GM19438 (cell line): ENCODE data around the gene TLDC2.

Experiments used
- ATAC-seq: cut with Tn5 transposase; IDR thresholded peaks from one replicate; pipeline ENCODE4 v1.9.1; 2021; ENCODE audit warnings: low read depth; ENCODE audit not compliant: unreplicated experiment

The TLDC2 gene

DNA sequence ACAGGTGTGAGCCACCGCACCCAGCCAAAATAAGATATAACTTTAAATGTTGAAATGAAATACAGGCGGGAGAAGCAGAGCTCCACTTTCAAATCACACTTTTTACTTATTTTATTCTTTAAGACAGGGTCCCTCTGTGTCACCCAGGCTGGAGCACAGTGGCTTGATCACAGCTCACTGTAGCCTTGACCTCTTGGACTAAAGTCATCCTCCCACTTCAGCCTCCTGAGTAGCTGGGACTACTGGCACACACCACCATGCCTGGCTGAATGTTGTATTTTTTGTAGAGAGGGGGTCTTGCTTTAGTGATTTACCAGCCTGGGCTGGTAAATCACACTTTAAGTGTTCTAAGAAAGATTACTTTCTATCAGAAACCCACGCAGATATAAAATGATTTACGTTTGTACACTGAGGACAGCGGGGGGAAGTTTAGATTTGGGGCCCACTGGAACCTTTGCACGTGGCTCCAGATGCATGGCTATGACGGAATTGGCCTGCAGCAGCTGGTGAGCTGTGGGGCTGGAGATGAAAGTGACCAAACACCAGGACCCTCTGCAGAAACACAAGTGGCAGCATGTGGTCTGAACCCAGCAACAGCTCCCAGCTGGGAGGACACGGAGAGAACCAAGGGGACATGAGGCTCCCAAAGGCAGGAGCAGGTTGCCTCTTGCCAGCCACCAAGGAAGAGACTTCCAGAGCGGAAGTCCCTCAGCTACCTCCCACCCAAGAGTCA is 26.4 kb upstream of the TLDC2 start:
- no peak for ATAC-seq

DNA sequence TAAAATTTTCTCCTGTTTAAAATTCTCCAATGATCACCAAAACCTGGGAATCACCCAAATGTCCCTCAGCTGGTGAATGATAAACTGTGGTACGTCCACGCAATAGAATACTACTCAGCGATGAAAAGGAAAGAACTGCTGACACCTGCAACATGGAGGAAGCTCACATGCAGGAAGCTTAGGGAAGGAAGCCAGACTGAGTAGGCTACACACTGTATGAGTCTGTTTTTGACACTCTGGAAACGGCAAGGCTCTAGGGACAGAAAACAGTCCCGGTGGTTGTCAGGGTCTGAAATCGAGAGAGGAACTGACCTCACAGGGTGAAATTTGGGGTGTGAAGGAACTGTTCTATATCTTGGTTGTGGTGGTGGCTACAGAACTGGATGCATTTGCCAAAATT is 25.2 kb upstream of the TLDC2 start:
- ATAC-seq: no peak

DNA sequence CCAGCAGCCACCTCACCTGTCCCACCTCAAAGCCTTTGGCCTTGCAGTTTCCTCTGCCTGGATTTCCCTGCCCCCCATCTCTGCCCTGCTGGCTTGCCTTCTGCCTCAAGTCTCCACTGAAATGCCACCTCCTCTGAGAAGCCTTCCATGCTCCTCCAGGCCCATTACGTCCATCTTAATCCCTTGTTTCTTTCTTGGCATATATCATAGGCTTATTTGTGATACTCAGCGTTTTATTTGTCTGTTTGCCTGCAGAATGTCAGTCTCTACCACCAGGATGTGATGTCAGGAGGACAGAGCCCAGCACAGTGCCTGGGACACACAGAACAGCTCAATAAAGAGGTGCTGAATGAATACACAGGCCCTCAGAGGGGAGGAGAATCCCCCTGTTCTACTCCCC is 24.4 kb upstream of the TLDC2 start:
- no peak for ATAC-seq

DNA sequence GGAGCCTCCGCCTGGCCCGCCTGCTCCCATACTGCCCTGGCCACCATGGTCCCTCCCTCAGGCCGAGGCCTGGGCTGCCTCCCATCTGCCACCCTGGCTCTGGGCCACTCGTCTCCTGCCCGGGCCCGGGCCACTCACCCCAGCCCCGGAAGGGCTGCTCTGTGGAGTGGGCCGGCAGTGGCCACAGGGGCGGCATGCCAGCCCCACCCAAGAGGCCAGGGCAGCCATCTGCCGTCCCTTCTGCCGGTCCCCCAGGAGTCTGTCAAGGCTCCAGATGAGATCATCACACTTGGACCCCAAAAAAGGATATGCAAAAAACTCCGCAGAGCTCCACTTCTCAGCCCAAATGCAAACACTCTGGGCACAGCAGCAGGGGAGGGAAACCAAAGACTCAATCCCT is 23.8 kb upstream of the TLDC2 start:
- ATAC-seq: no peak

DNA sequence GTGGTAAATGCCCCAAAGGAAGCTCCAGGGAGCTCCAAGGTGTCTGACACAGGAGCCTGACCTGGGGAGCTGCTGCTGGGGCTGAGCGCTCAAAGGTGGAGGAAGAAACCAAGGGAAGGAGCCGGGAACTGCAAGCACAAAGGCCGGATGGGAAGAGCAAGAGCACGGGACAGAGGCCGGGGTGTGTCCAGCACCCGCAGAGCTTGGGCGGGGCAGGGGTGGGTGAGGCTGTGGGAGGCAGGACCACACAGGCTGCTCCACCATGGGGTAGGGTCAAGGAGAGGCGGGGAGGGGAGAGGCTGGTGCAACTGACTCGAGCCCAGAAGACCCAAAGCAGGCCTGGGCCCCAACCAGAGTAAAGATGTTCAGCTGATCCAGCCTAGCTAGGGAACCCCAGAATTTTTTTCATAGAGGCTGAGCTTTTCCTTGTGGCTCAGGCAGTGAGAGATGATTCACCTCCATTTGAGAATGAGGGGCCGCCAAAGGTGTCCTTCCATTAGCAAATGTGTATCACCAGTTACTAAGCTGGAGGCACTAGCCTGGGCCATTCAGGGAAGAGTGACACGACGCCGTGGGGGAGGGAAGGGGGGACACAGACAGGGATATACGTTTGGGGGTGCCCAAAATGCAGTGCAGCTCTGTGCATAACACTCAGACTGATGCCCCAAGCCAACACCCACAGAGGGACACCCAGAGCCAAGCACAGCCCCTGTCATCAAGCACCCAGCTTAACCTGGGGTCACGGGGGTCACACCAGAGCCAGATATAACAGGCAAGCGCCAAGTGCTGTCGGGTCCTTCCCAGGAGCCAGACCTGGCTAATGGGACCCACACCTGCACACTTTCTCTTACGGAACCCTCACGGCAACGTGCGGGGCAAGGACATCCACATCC is 21.3 kb upstream of the TLDC2 start:
- ATAC-seq: no peak

DNA sequence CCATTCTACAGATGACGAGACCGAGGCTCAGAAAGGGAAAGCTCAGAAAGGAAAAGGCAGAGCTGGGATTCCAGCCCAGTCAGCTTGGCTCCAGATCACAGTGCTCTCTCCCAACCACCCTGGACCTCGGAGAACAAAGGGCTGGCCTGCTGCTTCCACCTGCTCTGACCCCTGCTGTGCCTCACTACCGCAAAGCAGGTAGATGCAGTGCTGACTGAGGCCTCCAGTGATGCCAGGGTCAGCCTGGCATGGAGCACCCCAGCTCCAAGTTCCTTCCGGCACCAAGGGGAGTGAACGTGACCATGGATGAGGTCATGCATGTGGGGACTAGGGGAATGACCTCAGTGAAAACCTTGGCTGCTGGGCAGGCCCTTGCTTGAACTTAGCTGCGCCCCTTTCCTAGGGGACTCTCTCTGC is 20.7 kb upstream of the TLDC2 start:
- ATAC-seq: no peak

DNA sequence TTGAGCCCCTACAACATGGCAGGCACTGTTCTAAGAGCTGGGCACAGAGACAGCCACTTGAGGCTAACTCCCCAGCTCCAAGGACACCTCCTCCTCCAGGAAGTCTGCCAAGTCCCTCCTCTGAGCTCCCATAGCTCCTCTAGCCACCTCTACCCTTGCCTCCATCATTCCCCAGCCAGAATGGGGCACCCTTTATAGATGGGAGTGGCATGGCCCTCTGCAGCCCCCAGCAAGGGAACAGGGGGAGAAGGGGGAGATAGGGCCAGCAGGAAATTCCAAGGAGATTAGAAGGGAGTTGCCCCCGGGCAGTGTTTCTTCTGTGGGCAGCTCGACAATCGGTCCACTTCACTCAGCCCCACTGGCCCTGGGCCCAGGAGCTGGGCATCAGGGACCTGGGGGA is 19.7 kb upstream of the TLDC2 start:
- no peak for ATAC-seq

DNA sequence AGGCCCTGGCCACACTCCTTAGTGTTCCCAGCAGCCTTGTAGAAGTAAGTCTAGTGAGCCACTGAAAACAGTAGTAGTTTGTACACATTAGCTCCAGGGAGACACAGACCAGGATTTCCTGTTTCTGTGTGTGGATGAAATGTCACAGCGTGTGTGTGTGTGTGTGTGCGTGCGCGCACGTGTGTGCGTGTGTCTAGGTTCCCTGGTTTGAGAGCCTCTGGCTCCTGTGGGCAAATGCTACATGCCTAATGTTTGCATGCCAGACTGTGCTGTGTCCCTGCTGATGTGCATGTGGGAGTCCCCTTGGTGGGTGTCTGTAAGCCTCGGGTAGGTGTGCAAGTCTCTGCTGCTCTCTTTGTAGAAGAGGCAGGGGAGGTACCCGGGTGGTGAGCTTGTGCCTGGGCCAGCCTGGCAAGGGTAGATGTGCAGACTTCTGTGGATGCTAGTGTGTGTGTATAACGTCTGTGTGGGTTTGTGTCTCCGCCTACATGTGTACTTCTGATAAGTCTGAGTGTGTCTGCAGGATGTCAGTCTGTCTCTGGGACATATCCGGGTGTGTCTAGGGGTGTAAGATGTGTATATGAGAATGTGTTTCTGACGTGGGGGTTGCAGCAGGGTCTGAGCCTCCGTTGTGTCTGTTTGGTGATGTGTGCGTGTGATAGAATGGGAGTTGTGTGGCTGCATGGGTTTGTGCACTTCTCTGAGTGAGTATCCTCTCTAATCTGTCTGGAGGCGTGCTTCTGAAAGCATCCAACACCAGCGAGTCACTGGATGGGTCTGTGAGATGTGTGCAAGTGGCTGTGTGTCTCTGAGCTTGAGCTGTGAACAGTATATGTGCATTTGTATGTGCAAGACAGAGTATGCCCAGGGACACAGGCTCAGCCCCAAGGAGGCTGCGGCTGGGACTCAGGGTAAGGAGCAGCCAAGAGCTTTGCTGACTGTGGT is 19.0 kb upstream of the TLDC2 start:
- ATAC-seq: no peak

DNA sequence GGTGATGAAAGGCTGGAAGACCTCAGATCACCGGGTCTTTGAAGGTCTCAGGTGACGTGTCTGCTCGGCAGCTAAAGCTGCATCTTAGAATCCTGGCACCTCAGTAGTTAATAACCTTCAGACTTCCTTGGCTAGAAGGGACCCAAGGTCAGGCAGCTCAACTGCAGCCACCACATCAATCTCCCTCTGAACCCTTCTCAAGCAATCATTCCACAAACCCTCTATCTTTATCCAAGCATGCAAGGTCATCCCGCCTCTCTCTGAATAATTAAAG is 16.7 kb upstream of the TLDC2 start:
- no peak for ATAC-seq

DNA sequence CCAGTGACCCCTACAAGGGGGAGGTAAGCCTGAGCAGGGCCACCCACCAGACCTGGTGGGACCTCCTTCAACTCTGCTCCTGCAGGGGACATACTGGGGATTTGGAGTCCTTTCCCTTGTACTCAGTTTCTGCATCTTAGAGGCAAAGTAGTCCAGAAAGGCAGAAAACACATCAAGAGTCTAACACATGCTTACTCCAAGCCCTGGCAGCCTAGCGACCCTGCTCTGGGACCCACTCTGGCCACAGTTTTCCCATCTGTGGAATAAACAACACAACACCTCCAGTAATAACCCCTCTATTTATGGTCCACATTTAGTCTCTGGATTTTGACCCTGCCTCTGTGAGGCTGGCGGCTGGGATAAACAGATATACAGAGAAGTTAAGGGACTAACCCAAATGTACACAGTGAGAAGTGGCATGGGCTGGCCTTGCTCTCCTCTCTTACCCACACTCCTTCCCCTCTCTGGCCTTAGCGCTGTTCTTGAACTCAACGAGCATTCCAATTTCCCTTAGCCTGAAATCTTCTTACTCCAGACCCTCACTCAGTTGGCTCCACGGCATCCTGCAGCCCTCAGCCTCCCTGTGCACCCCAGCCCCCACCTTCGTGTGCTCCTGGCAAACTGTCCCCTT is 16.1 kb upstream of the TLDC2 start:
- ATAC-seq: no peak

DNA sequence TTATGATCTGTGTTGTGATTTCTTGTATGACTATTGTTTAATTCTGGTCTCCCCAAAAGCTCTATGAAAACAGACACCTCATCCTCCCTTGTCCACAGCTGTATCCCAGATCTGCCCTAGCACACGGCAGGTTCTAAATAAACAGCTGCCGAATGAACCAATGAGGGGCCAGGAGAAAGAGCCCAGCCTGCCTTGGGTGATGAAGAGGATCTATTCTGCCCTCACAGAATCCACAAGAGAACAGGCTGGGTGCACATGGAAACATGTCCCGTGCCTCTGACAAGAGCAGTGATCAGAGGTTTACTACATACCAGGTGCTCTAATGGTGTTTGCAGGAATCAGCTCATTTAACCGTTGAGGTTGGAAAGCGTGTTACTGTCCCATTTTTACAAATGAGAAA is 15.6 kb upstream of the TLDC2 start:
- ATAC-seq: no peak

DNA sequence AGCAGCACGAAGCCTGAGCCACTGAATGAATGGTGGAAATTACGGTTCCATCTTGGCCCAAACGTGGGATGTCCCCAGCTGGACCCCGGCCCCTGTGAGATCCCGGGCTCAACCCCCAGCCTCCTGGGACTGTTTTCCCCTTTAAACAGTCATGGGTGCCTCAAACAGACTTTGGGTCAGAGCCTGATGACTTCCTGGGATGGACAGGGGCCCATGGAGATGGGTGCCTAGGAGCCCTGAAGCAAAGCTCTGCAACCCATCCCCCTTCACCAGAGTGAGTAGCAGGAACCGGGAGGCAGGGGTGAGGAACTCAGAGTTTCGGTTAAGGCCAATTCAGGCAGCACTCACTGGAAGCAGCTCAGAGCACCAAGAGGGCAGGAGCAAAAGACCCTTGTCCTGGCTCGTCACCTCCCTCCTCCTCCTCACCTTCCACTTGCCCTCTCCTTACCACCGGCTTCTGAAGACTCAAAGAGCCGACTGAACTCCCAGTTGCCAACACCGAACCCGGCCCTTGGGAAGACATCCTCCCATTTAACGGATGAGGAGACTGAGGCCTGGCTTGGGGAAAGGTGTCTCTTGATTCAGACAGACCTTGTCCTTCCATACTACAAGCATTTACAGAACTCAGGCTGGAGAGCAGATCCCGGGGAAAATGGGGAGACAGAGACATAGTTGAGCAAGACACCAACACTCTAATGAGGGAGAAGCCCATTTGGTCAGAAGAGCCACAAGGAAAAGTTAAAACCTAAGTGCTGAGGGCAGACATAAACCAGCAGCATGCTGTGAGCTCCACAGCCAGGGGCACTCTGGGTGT is 14.9 kb upstream of the TLDC2 start:
- no peak for ATAC-seq

DNA sequence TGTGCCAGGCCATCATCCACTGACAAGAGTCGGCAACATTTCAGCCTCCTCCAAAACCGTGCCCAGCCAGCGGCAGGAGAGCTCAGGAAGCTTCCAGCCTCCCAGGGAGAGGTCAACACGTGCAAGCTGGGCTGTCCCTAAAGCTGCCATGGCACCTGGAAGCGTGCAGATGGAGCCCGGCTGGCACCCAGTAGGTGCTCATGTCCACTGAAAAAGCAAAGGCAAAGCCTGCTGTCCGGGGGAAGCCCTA is 14.4 kb upstream of the TLDC2 start:
- no peak for ATAC-seq

DNA sequence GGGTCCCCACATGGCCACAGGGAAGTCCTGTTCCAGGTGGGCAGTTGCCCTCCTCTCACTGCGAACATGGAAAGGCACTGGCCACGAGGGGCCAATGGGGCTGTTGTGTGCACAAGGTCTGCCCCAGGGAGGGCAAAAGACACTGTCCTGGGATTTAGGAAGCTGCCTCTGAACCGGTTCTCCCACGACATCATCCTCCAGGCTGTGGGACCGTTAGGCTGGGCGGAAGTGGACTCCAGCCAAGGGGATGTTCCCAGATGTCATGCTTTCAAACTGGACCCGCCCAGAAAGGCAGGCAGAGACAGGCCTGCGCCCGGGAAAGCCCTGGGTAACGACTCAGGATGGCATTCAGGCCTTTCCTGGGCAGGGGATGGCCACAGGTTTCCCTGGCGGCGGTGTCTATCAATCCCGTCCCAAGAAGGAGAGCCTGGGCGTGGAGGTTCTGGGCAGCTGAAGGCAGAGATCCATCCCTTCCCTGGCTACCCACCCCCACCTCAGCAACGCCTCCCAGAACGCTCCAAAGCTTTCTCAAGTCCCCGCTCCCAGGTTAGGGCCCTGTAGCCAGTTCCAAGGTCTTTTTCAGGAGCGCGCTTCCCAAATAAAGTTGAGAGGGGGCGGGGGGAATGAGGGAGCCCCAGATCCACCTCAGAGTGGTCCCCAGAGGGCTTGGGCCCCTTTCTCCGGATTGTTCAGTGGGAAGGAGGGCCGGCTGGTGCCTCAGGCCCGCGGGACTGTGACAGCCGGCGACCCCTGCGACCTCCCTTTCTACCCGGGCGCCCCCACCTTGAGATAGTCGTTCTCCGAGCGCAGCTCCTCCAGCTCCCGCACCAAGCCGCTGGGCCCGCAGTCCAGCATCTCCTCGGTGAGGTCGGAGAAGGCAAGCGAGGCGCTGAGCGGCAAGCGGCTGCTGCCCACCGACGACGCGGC is 13.8 kb upstream of the TLDC2 start:
- no peak for ATAC-seq

DNA sequence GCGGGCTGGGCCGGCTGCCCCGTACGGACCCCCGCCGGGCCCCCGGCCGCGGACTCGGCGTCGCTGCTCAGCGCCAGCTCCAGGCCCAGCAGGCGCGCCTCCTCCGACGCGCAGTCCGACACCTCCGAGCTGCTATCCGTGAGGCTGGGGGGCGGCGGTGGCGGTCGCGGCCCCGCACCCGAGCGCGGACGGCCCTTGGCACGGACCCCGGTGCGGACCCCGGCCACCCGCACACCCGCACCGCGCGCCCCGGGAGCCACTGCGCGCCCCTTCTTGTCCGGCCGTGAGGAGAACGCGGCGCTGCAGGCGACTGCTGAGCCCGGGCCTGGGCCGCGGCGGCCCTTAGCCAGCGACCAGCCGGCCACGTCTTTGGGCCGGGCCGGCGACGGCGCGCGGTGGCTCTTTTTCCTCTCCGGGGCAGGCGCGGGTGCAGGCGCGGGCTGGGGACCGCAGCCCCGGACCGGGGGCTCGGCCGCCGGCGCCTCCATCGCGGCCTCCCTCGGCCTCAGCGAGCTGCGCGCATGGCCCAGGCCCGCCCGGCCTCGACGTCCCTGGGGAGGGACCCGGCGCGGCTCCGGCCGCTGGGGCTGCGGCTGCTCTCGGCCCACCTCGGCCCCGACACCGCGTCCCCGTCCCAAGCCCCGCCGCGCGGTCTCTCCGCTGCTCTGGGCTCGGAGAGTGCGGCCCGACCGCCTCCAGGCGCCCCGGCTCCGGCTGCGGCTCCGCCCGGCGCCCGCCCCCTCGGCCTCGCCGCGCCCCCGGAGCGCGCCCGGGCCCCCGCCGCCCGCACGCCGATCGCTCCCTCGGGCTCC is 12.9 kb upstream of the TLDC2 start:
- ATAC-seq: no peak

DNA sequence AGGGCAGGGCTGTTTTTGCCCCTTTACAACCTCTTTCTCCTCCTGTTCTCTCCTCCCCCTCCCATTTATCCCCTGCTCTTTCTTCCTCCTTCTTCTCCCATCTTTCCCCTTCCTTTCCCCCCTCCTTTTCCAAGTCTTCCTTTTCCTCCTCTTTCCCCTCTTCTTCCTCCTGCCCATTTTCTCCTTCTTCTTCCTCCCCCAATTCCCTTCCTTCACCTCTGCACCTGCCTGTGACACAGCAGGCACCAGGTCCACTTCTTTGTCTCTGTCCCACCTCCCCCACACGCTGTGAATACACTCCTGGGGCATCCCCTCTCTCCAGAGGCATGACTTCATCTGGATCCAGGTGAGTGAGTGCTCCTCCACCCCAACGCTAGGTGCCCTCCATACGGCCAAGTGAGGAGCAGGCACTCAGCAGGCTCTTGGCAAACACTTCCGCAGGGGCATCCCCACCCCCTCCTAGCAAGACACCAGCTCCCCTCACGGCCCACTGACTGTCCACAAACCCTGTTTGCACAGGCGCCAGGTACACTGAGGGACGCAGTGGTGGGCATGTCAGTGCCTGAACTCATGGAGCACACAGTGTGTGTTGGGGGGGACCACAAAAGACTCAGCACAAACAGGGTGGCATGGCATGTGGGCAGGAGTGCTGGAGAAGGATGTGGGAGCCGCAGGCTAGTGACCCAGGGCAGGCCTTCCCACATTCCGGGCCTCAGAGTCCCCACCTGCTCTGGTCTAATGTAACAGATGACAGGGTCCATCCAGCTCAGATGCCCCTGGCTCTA is 10.7 kb upstream of the TLDC2 start:
- no peak for ATAC-seq

DNA sequence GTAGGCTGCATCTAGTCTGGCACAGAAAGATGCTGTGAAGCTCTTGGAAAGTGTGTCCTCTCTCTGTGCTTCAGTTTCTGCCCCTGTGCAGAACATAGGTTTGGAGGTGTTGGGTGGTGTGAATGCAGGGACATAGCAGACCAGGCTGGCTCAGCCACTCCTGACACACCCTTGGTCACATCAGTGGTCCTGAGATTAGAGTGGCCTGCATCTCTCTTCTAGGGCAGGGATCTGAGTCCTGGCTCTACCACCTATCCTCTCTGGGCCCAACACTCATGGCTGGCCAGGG is 10.1 kb upstream of the TLDC2 start:
- no peak for ATAC-seq

DNA sequence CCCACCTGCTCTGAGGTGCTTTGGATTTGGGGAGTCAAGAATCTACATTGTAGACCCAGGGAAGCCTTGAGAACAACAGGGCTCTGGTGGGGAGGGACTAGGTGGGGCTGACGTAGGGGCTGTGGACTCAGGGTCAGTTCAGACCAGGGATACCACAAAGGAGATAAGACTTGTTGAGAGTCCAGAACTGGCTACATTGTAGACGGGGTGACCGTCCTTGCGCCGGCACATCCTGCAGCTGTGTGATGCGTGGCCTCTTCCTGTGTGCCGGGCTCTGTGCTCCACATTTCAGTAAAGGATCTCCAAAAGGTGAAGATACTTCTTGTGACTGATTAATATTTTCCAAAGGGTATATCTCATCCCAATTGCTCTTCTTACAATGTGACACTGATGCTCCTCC is 9.8 kb upstream of the TLDC2 start:
- no peak for ATAC-seq
